IPS DF 19.7 (cell line): ENCODE results near the gene TEX10.

Experiments
- DNase-seq: peaks from one replicate; pipeline ENCODE4 v3.0.0-alpha.2; 2013; ENCODE audit warnings: low read depth, low spot score

Gene TEX10

DNA sequence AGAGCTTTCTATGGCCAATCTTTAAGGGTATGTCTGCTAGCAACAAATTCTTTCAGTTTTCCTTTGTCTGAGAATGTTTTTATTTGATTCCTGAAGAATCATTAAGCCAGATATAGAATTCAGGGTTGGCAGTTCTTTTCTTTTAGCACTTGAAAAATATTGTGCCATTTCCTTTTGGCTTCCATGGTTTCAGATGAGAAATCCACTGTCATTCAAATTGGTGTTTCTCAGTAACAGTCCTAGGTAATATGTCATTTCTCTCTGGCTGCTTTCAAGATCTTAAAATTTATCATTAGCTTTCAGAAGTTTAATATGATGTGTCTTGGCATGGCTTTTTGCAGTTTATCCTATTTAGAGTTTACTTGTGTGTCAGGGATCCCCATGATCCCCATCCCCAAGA lies 67.7 kb downstream of the TEX10 start:
- no peak for DNase-seq

DNA sequence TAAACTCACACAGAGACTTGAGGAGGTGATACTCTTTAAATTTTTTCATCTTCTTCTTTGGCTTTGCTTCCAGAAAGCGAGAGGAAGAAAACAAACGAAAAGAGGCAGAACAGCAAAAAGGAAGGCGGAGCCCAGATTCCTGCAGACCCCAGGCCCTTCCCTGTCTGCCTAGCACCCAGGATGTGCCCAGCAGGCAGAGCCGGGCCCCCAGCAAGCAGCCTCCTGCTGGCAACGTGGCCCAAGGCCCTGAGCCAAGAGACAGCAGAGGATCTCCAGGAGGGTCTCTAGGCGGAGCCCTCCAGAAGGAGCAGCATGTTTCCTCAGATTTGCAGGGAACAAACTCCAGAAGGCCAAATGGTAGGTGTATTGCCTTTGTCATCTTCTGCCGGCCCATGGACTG lies 68.5 kb downstream of the TEX10 start:
- no peak for DNase-seq

DNA sequence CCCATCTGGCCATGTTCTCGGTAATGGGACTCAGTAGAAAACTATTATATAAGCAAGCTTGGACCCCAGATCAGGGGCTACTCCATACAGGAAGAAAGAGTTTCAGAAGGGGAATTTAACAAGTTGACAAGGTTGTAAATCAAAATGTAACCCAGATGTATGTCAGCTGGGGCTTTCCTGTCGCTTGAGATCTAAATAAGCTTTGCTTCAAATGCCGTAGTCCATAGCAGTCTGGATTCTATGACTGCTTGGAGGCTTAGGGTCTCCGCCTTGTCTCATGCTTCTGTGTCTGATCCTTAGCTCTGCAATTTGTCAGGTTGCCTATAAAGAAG lies 70.4 kb downstream of the TEX10 start:
- no peak for DNase-seq

DNA sequence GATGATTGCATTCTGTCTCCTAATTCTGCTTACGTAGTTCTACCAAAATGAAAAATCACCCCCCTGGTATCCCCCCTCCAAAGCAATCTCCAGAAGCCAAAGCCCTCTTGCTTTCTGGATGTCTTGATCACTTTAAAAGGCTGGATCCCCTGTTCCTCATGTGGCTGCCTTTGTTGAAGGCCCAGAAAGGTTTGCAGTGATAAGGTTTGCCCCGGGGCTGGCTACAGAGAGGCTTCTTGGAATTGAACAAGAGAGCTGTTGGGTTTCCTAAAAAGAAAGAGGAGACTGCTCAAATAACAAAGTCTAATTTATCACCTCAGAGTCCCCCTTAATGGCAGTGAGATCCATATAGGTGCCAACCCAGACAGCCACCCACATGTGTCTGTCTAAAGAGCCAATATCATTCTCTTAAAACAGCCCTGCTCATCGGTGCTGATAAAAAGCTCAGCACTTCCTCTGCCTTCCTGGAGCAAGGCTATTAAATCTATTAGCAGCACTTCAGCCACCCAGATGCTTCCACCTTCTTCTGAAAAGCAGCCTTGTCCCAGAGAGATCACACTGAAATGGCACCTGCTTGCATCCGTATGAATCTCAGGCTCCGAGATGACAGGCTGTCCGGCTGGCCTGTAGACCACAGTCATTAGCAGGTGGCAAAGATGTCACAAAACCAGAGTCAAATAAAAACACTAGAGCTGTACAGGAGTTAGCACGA lies 70.9 kb downstream of the TEX10 start:
- no peak for DNase-seq

DNA sequence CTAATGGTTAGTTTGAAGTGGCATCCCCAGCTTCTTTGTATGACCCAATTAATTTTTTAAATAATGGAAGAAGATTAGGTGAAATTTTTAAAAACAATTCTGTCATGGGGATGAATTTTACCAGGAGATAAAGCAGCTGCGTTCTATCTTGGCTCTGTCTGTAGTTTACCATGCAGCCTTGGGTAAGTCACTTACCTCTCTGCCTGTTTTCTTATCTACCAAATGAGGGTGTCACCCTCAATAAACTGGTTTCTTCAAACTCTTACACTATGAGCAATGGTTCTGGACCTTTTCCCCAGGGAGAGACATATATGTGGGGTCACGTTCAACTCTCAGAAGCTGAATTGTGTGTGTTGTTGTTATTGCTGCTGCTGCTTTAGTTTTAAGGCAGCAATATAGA lies 71.7 kb downstream of the TEX10 start:
- no peak for DNase-seq

- no peak for DNase-seq
Observed at GRCh38 chr9:100277166-100277979, 75.4 kb downstream of the TEX10 start.

DNA sequence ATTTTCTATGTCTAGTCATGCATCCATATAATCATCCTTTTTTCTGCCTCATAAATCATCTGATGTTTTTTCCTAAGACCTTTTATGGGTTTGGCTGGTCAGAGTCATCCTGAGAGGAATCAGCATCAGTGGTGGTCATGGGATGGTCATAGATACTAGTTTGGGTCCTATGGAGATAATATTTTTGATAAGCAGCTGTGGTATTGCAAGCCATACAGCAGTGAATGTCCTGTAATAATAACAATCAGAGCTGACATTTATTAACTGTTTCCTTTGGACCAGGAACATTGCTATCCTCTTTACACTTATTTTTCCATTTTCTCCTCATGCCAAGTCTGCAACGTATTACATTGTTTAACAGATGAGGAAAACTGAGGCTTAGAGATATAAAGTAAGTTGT lies 83.1 kb downstream of the TEX10 start:
- no peak for DNase-seq

DNA sequence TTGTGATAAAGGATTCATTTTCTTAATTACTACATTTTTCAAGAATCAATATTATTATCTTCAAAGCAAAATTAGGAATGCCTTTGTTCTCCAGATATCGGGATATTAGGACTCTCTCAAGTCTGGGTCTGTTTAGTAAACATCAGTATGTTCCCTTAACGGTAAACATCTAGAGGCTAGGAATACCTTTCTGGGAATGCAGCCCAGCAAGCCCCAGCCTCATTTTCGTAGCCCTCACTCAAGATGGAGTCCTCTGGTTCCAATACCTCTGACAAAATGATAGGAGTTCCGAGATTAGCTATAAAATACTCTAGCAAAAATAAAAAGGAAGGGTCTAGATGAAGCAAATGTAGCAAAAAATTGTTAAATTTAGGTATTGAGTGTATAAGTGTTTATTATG lies 84.5 kb downstream of the TEX10 start:
- DNase-seq: no peak

DNA sequence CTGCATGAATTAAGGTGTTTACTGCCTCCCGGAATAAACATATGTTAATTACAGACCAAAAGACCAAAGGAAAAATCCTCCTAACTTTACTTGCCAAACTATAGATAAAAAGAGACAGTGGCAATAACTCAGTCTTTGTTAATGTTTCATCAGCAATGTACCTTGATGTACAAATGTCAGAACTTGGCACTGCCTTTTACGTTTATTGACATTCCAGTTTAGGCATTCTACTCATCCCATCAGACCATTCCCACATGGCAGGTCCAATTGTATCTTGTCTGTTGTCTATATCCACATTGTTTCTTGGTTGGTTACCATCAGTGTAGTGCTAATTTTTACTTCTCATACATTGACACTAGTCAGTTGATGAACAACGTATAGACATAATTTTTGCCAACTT lies 85.5 kb downstream of the TEX10 start:
- no peak for DNase-seq
